Effector memory CD4-positive, alpha-beta T cell (primary cell): Measurements from ENCODE around the gene MYCBPAP.
A peak's percentile ranks its signal among the peaks of the same experiment; 100 is the strongest.

Experiments used
- DNase-seq, 3 donors: peaks; one replicate each; pipeline ENCODE4 v3.0.0-alpha.2; 2020
- H3K27ac ChIP-seq: 2 replicates; pipeline ENCODE4 v1.7.0; 2013; ENCODE audit warnings: mild to moderate bottlenecking, low read length, moderate library complexity; ENCODE audit not compliant: insufficient read depth, poor library complexity, severe bottlenecking
- H3K27me3 ChIP-seq: replicated peaks from 2 replicates; pipeline ENCODE4 v1.7.0; 2013; ENCODE audit warnings: mild to moderate bottlenecking, low read length; ENCODE audit not compliant: insufficient read depth, control insufficient read depth, poor library complexity, severe bottlenecking
- H3K36me3 ChIP-seq: 2 replicates; pipeline ENCODE4 v1.7.0; 2013; ENCODE audit warnings: mild to moderate bottlenecking, low read length, moderate library complexity; ENCODE audit not compliant: control insufficient read depth, insufficient read depth
- H3K4me1 ChIP-seq: 2 replicates; pipeline ENCODE4 v1.7.0; 2013; ENCODE audit warnings: low read length, mild to moderate bottlenecking; ENCODE audit not compliant: control insufficient read depth, insufficient read depth, poor library complexity, severe bottlenecking
- H3K4me3 ChIP-seq: 2 replicates; pipeline ENCODE4 v1.7.0; 2013; ENCODE audit warnings: low read length, low read depth, mild to moderate bottlenecking; ENCODE audit not compliant: insufficient read depth, poor library complexity, severe bottlenecking
- H3K9me3 ChIP-seq: 2 replicates; pipeline ENCODE4 v1.7.0; 2013; ENCODE audit warnings: mild to moderate bottlenecking, low read length, moderate library complexity; ENCODE audit not compliant: control insufficient read depth

Gene MYCBPAP

DNA sequence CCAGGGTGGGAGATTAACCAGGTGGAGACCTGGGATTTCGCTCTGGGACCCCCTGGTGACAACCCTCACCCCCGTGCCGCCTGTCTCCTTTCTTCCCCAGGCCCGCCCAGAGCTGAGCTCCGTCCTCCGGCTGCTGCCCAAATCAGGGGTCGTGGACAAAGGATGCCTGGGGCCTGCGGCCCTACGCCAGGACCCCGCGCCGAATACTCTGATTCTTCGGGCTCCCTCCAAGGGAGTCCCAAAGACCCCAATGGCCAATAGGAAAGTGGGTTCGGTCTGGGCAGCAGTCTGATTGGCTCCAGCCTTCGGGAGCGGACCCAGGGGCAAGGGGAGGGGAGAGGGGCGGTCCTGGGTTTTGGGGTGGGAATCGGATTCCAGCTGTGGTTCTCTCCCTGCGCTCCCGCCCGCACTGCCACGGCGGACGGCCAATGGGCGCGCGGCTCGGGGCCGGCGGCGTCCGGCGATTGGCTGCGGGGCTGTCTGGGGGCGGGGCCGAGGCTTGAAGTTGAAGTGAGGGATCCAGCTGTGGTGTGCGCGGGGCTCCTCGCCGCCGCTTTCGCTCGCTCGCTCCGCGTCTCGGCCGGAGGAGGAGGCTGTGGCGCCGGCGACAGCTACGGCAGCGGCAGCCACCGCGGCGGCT lies 52.1 kb downstream of the MYCBPAP start, which contains the start of gene CACNA1G:
CACNA1G (plus strand) TSS at position 531 of the 640 bp plus-strand sequence. CDS start 745 bp downstream, outside the sequence.
- peaks cover 48% of the 10 kb centered on the region for H3K27me3 ChIP-seq
- H3K4me1 ChIP-seq = peaks cover 33% of the 10 kb centered on the region
- no peaks in the 10 kb centered on the region for H3K36me3 ChIP-seq
- H3K4me3 ChIP-seq = peak within 1 kb of the TSS; percentile 64
- H3K27ac ChIP-seq = no peak within 1 kb of the TSS
- no peaks in the 10 kb centered on the region for H3K9me3 ChIP-seq
- peak; percentile 75 to 82 (median 81) for DNase-seq

DNA sequence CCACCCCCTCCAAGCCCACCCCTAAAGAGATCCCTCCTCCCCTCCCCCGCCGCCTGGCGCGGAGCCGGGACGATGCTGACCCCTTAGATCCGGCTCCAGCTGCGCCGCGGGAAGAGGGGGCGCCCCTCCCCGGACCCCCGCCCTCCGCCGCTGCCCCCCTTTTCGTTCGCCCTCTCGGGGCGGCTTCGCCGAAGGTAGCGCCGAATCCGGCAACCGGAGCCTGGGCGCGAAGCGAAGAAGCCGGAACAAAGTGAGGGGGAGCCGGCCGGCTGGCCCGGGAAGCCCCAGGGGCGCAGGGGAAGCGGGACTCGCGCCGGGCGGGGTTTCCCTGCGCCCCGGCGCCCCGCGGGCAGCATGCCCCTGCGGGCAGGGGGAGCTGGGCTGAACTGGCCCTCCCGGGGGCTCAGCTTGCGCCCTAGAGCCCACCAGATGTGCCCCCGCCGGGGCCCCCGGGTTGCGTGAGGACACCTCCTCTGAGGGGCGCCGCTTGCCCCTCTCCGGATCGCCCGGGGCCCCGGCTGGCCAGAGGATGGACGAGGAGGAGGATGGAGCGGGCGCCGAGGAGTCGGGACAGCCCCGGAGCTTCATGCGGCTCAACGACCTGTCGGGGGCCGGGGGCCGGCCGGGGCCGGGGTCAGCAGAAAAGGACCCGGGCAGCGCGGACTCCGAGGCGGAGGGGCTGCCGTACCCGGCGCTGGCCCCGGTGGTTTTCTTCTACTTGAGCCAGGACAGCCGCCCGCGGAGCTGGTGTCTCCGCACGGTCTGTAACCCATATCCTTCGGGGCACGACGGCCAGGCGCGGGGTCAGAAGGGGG lies 52.9 kb downstream of the MYCBPAP start:
- no peak for DNase-seq

GRCh38 chr17:50561746-50562141 lies 53.5 kb downstream of the MYCBPAP start:
- H3K27me3 ChIP-seq = peaks cover 51% of the 10 kb centered on the region

More for the DNA sequence above, 52.9 kb downstream of the MYCBPAP start:
- peak overlapping the region; percentile 64 for H3K4me3 ChIP-seq
- no peak overlapping the region for H3K27ac ChIP-seq
- peaks cover 51% of the 10 kb centered on the region for H3K27me3 ChIP-seq
- H3K36me3 ChIP-seq = no peaks in the 10 kb centered on the region
- peaks cover 33% of the 10 kb centered on the region for H3K4me1 ChIP-seq
- no peaks in the 10 kb centered on the region for H3K9me3 ChIP-seq

DNA sequence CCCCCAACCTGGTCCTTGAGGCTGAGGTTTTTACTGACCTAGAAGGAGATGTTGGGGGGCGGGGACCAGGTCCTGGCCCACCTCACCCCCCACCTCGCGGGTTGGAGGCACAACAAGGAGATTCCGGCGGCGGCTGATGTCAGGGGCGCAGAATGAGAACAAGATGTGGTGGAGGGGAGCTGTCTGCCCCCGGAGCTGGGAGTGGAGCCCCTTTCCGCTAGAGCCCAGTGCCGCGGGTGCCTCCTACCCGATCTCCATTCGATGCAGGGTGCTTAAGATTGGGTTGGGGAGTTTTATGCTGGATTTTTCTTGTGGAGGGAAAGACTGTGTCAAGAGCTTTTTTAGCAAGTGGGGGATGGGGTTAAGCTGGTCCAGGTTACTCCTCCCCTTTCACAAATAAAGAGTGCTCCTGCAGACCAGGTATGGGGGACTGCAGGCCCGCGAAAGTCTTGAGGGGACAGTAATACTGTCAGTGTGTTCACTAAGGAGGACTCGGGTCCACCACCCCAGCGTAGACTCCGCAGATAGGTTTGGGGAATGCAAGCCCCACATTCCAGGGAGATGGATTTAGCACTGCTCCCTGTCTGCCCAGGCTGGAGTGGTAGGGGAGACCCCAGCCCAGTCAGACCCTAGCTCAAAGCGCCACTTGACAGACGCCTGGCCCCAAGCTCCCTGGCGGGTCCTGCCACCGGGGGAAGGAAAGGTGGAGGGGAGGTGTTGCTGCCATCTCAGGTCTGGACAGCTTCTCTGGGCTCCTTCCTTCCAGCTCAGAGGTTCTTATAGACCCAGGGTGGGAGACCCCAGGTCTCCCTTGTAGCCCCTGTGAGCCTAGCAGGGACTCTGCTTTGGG lies 54.2 kb downstream of the MYCBPAP start:
- H3K27me3 ChIP-seq = peaks cover 51% of the 10 kb centered on the region
- no peak overlapping the region for H3K4me3 ChIP-seq
- no peak for DNase-seq
- peaks cover 33% of the 10 kb centered on the region for H3K4me1 ChIP-seq
- H3K9me3 ChIP-seq = no peaks in the 10 kb centered on the region
- no peaks in the 10 kb centered on the region for H3K36me3 ChIP-seq
- no peak overlapping the region for H3K27ac ChIP-seq

More at GRCh38 chr17:50561746-50562141, 53.5 kb downstream of the MYCBPAP start:
- no peak overlapping the region for H3K27ac ChIP-seq
- H3K36me3 ChIP-seq = no peaks in the 10 kb centered on the region
- peak overlapping the region; percentile 64 for H3K4me3 ChIP-seq
- DNase-seq = no peak
- peaks cover 33% of the 10 kb centered on the region for H3K4me1 ChIP-seq
- H3K9me3 ChIP-seq = no peaks in the 10 kb centered on the region

- no peaks in the 10 kb centered on the region for H3K36me3 ChIP-seq
- no peak for DNase-seq
- no peak overlapping the region for H3K4me3 ChIP-seq
- H3K27ac ChIP-seq = no peak overlapping the region
- peaks cover 33% of the 10 kb centered on the region for H3K4me1 ChIP-seq
- H3K9me3 ChIP-seq = no peaks in the 10 kb centered on the region
- H3K27me3 ChIP-seq = peaks cover 47% of the 10 kb centered on the region
Observed at GRCh38 chr17:50563092-50563511, 54.9 kb downstream of the MYCBPAP start.

GRCh38 chr17:50564916-50565315 lies 56.7 kb downstream of the MYCBPAP start:
- Histone ChIP-seq H3K4me3 (no peak overlapping the region), H3K36me3 (no peaks in the 10 kb centered on the region), H3K27ac (no peak overlapping the region), H3K27me3 (peaks cover 29% of the 10 kb centered on the region), H3K4me1 (peaks cover 21% of the 10 kb centered on the region), H3K9me3 (no peaks in the 10 kb centered on the region)
- no peak for DNase-seq

DNA sequence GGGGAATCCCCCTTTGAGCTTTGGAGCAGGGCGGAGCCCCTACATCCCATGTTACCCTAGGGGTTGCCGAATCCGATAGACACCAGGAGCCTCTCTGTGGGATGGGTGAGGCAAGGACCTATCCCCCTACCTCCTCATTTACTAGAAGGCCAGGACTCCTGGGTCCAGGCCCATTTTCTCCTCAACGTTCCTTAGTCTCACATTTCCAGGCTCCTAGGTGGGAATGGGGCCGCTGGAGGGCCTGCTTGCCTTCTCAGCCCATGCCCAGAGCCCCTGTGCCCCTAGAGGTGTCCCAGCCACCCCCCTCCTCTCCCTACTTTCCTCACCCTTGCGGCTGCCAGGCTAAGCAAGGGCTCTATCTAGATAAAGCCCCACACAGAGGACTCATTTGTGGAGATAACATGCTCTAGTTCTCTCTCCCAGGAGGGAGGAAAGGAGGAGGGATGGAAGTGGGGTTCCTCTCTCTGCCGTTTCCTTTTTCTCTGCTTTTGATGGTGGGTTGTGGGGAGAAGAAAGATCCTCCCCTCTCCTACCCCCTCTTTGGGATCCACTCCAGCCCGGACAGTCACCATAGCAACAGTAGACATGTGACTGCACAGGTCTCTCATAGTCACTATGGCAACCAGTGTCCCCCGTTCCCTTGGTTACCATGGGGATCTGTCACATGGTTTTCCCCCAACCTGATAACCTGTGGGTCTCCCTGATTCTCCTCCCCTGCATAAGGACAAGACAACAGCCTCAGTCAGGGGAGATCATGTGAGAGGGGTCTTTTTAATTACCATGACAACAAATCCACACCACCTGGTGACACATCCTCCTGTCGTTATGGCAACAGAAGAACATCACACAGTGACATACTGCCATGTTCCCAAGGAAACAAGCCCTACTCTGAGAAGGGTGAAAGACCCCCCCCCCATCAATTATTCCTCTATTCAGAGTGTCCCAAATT lies 57.4 kb downstream of the MYCBPAP start:
- H3K4me1 ChIP-seq = peaks cover 13% of the 10 kb centered on the region
- no peak overlapping the region for H3K27ac ChIP-seq
- H3K27me3 ChIP-seq = peaks cover 26% of the 10 kb centered on the region
- no peak overlapping the region for H3K4me3 ChIP-seq
- no peaks in the 10 kb centered on the region for H3K9me3 ChIP-seq
- H3K36me3 ChIP-seq = no peaks in the 10 kb centered on the region
- no peak for DNase-seq

DNA sequence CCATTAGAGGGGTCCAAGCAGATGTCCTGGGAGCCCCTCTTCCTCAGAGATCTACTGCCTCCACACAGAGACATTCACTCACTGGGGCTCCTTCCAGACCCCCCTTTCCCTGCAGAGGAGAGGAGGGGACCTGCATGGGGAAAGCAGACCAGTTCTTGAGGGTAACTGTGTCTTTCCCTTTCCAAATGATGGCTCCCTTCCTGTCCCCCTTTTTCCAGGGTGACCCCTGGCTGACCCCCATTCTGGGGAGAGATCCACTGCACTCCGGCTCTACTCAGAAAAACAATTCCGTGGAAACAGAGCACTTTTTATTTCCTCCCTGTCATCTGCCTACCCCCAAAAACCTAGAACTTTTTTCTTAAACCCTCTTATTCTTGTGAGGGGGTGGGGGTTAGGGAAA lies 58.6 kb downstream of the MYCBPAP start:
- Histone ChIP-seq H3K4me1 (peaks cover 6% of the 10 kb centered on the region), H3K4me3 (no peak overlapping the region), H3K27me3 (peaks cover 17% of the 10 kb centered on the region), H3K9me3 (no peaks in the 10 kb centered on the region), H3K27ac (no peak overlapping the region), H3K36me3 (no peaks in the 10 kb centered on the region)
- no peak for DNase-seq

- no peak for DNase-seq
- no peak overlapping the region for H3K4me3 ChIP-seq
- no peak overlapping the region for H3K27ac ChIP-seq
- H3K9me3 ChIP-seq = no peaks in the 10 kb centered on the region
- peaks cover 2% of the 10 kb centered on the region for H3K27me3 ChIP-seq
- no peaks in the 10 kb centered on the region for H3K4me1 ChIP-seq
- H3K36me3 ChIP-seq = no peaks in the 10 kb centered on the region
Observed at GRCh38 chr17:50568659-50569058, 60.4 kb downstream of the MYCBPAP start.
